Camera-type eye (tissue), 1 donor: ENCODE results near the gene MS4A13. TPM values are rescaled to one million over a fixed set of nuclear protein-coding genes. Genes with fewer than 3 reads are reported as not detected.

Experiments used
- total RNA-seq: library from RNA; depleted of rRNA; stranded (reverse); fragments of >200 nt; gene quantifications from one replicate; pipeline ENCODE4 v1.2.3, GENCODE V29; 2014

Gene MS4A13
- total RNA-seq: not detected

GRCh38 chr11:60515144-60515855 is at the start of gene MS4A13:
TSS of gene MS4A13 (plus strand) at chr11:60515392. CDS start at chr11:60518084, 2,692 bp downstream.

GRCh38 chr11:60492488-60493009 is 22.6 kb upstream of the MS4A13 start, which contains the start of gene MS4A12:
TSS of gene MS4A12 (plus strand) at chr11:60492778. CDS start at chr11:60497319, 4,541 bp downstream.

Other genes with a start within 250 kb of the MS4A13 start
- 3.6 TPM for gene MS4A4A, start 234.7 kb upstream of the MS4A13 start, total RNA-seq
- not detected for gene MS4A6E, start 188.1 kb upstream of the MS4A13 start, total RNA-seq
- 8.8 TPM for gene MS4A7, start 136.9 kb upstream of the MS4A13 start, total RNA-seq
- gene MS4A14, start 118.9 kb upstream of the MS4A13 start, total RNA-seq: not detected
- not detected for gene MS4A5, start 85.8 kb upstream of the MS4A13 start, total RNA-seq
- 0.93 TPM for gene MS4A1, start 59.5 kb upstream of the MS4A13 start, total RNA-seq
- not detected for gene MS4A12, start 22.6 kb upstream of the MS4A13 start, total RNA-seq
- not detected for gene MS4A8, start 184.2 kb downstream of the MS4A13 start, total RNA-seq
- not detected for gene MS4A18, start 209.3 kb downstream of the MS4A13 start, total RNA-seq
- not detected for gene MS4A15, start 241.5 kb downstream of the MS4A13 start, total RNA-seq